Activated CD4-positive, alpha-beta T cell treated with anti-CD3 and anti-CD28 coated beads, Interleukin-2, Interleukin-6, amounts not matched to agents 100 ng/mL and 50 ng/mL, durations not matched to agents 16 hours and 8 hours (primary cell): ENCODE results near the gene IGDCC3.

ENCODE experiments used
- DNase-seq: peaks from one replicate; pipeline ENCODE4 v3.0.0-alpha.2; 2020

Gene IGDCC3

GRCh38 chr15:65285291-65286068, 92.3 kb downstream of the IGDCC3 start:
- DNase-seq = no peak

- no peak for DNase-seq
These were observed 99.3 kb downstream of the IGDCC3 start for GRCh38 chr15:65278480-65278879.
